ENCODE results near the gene TMEM39B. TPM values are rescaled to one million over a fixed set of nuclear protein-coding genes. Genes with fewer than 3 reads are reported as not detected.
"Not testable (repeated sequence)": the region's sequence is repeated elsewhere in the genome, so short reads cannot be mapped to it uniquely, and the experiment has no call there.

The TMEM39B gene
- total RNA-seq, 1 experiment from 2014 or later = 10.3 TPM

DNA sequence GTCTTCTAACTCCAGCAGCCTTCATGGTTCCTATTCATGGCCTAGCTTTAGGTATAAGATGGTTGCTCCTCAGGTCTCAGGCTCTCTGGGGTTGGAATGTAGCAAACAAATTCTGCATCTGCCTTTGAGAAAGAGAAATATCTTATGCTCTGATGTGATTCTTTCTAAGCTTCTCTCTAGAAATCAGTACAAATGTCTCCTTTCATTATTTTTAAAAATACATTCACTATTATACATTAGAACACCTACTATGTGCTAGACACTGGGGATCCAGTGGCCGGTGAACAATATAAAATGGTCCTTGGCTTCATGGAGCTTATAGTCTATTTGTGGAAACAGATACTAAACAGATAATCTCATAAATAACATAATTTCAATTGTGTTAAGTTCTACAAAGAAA lies 16.1 kb upstream of the TMEM39B start:
- no peaks in the 10 kb centered on the region for H3K79me2 ChIP-seq (ENCODE audit: low read length)
- H4K20me1 ChIP-seq (ENCODE audit: insufficient read depth, low read depth, low read length) = peaks cover 9% of the 10 kb centered on the region; the same call in 1 of the 2 replicates
- H3K4me1 ChIP-seq (ENCODE audit: low read length) = no peaks in the 10 kb centered on the region; the same call in 1 of the 2 replicates
- no peaks in the 10 kb centered on the region for H3K27me3 ChIP-seq (ENCODE audit: low read length)
- H3K4me2 ChIP-seq (ENCODE audit: low read depth, low read length, poor library complexity, severe bottlenecking) = no peak overlapping the region
- no peak overlapping the region for H3K27ac ChIP-seq (ENCODE audit: low read length)
- no peaks in the 10 kb centered on the region for H3K9me2 ChIP-seq (replicated peaks; ENCODE audit: insufficient read depth, low read length)
- no peak overlapping the region for H2AFZ ChIP-seq (ENCODE audit: low read length)
- H3K36me3 ChIP-seq (ENCODE audit: insufficient read depth, low read length) = peaks cover 51% of the 10 kb centered on the region
- H3K4me3 ChIP-seq (ENCODE audit: low read length) = no peak overlapping the region
- no peaks in the 10 kb centered on the region for H3K9me3 ChIP-seq (ENCODE audit: low read length)
- DNase-seq = no peak
- H3K9ac ChIP-seq (ENCODE audit: low read length) = no peak overlapping the region

DNA sequence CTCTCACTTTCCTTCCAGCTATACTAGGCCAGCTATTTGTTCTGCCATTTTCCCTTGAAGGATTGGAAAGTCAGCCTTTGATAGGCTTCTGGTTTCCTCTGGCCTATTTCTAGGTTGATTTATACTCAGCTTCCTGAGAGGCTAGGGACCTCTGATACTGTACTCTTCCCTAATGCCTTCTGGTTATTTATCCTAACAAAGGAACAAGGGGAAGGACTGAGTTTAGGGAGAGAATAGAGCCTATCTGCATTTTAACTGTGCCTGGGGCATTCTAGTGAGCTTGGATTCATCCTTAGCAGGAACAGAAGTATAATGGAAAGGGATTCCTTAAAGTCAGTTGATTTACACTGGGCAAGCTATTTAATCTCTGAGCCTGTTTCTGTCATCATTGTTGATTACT lies 11.8 kb upstream of the TMEM39B start:
- Histone ChIP-seq H3K9ac (ENCODE audit: low read length) (no peak overlapping the region), H3K9me3 (ENCODE audit: low read length) (no peaks in the 10 kb centered on the region), H3K9me2 (replicated peaks; ENCODE audit: insufficient read depth, low read length) (no peaks in the 10 kb centered on the region), H3K27me3 (ENCODE audit: low read length) (no peaks in the 10 kb centered on the region), H3K4me1 (ENCODE audit: low read length) (peaks cover 8% of the 10 kb centered on the region), H3K27ac (ENCODE audit: low read length) (no peak overlapping the region), H2AFZ (ENCODE audit: low read length) (no peak overlapping the region), H3K4me2 (ENCODE audit: low read depth, low read length, poor library complexity, severe bottlenecking) (no peak overlapping the region), H3K4me3 (ENCODE audit: low read length) (no peak overlapping the region), H4K20me1 (ENCODE audit: insufficient read depth, low read depth, low read length) (peaks cover 1% of the 10 kb centered on the region; the same call in 1 of the 2 replicates), H3K79me2 (ENCODE audit: low read length) (no peaks in the 10 kb centered on the region), H3K36me3 (ENCODE audit: insufficient read depth, low read length) (peaks cover 27% of the 10 kb centered on the region)
- no peak for DNase-seq

DNA sequence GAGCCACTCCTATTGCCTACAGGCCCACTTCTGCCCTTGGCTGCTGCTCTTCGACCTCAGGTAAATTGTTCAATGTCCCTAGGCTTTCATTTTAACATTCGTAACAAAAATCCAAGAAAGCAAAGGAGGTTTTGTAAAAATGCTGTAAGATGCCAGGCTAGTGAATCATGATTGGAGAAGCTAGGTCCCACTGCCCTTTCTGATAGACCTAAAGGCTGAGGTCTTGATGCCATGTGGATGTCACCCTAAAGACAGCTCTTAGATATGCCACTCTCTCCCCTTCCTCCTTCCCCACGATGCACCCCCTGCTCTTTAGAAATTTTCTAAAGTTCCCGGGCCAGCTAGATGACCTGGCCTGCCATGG lies 9.9 kb upstream of the TMEM39B start:
- DNase-seq = no peak

DNA sequence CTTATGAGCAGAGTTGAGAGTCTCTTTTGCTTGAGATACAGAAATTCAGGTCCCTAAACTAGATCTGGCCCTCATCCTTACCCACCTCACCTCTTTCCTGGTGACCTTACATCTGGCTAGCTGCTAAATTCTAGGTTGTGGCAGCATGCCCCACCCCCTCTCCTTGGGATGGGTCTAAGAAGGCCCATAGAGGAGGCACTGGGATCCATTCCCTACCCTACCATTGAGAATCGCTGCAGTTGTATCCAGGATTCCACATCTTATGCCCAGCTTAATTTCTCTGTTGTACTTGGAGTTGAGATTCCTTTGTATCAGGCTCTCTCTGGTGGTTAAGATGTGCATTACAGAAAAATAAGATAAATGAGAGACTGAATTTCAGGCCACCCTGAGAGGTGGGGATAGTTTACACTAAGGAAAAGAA lies 9.5 kb upstream of the TMEM39B start:
- H4K20me1 ChIP-seq (ENCODE audit: insufficient read depth, low read depth, low read length) = no peaks in the 10 kb centered on the region
- no peak overlapping the region for H2AFZ ChIP-seq (ENCODE audit: low read length)
- no peaks in the 10 kb centered on the region for H3K79me2 ChIP-seq (ENCODE audit: low read length)
- H3K4me2 ChIP-seq (ENCODE audit: low read depth, low read length, poor library complexity, severe bottlenecking) = no peak overlapping the region
- peaks cover 8% of the 10 kb centered on the region for H3K4me1 ChIP-seq (ENCODE audit: low read length)
- H3K4me3 ChIP-seq (ENCODE audit: low read length) = no peak overlapping the region
- H3K36me3 ChIP-seq (ENCODE audit: insufficient read depth, low read length) = peaks cover 19% of the 10 kb centered on the region; the same call in 1 of the 2 replicates
- no peaks in the 10 kb centered on the region for H3K27me3 ChIP-seq (ENCODE audit: low read length)
- H3K9ac ChIP-seq (ENCODE audit: low read length) = no peak overlapping the region
- H3K9me2 ChIP-seq (replicated peaks; ENCODE audit: insufficient read depth, low read length) = no peaks in the 10 kb centered on the region
- no peaks in the 10 kb centered on the region for H3K9me3 ChIP-seq (ENCODE audit: low read length)
- no peak overlapping the region for H3K27ac ChIP-seq (ENCODE audit: low read length)
- peak; percentile 78 for DNase-seq

More for the DNA sequence above, 9.9 kb upstream of the TMEM39B start:
- Histone ChIP-seq H3K79me2 (ENCODE audit: low read length) (no peaks in the 10 kb centered on the region), H3K9me3 (ENCODE audit: low read length) (no peaks in the 10 kb centered on the region), H3K4me1 (ENCODE audit: low read length) (peaks cover 8% of the 10 kb centered on the region), H2AFZ (ENCODE audit: low read length) (no peak overlapping the region), H3K27ac (ENCODE audit: low read length) (no peak overlapping the region), H4K20me1 (ENCODE audit: insufficient read depth, low read depth, low read length) (no peaks in the 10 kb centered on the region), H3K4me3 (ENCODE audit: low read length) (no peak overlapping the region), H3K4me2 (ENCODE audit: low read depth, low read length, poor library complexity, severe bottlenecking) (no peak overlapping the region), H3K9ac (ENCODE audit: low read length) (no peak overlapping the region), H3K27me3 (ENCODE audit: low read length) (no peaks in the 10 kb centered on the region), H3K9me2 (replicated peaks; ENCODE audit: insufficient read depth, low read length) (no peaks in the 10 kb centered on the region), H3K36me3 (ENCODE audit: insufficient read depth, low read length) (peaks cover 19% of the 10 kb centered on the region; the same call in 1 of the 2 replicates)

DNA sequence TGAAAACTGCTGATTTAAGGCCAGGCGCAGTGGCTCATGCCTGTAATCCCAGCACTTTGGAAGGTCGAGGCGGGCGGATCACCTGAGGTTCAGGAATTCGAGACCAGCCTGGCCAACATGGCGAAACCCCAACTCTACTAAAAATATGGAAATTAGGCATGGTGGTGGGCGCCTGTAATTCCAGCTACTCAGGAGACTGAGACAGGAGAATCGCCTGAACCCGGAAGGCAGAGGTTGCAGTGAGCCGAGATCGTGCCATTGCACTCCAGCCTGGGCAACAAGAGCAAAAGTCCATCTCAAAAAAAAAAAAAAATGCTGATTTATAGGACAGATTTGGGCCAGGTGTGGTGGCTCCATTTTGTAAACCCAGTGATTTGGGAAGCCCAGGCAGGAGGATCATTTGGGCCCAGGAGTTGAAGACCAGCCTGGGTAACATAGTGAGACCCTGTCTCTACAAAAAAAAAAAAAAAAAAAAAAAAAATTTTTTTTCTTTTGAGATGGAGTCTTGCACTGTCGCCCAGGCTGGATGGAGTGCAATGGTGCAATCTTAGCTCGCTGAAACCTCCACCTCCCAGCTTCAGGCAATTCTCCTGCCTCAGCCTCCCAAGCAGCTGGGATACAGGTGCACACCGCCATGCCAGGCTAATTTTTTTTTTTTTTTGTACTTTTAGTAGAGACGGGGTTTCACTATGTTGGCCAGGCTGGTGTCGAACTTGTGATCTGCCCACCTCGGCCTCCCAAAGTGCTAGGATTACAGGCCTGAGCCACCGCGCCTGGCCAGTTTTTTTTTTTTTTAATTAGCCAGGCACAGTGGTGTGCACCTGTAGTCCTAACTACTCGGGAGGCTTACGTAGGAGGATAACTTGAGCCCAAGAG lies 6.9 kb upstream of the TMEM39B start:
- H3K9me3 ChIP-seq (ENCODE audit: low read length); H3K36me3 ChIP-seq (ENCODE audit: insufficient read depth, low read length); H3K4me3 ChIP-seq (ENCODE audit: low read length); H4K20me1 ChIP-seq (ENCODE audit: insufficient read depth, low read depth, low read length); H3K9ac ChIP-seq (ENCODE audit: low read length); H2AFZ ChIP-seq (ENCODE audit: low read length); DNase-seq; H3K79me2 ChIP-seq (ENCODE audit: low read length); H3K4me1 ChIP-seq (ENCODE audit: low read length); H3K27ac ChIP-seq (ENCODE audit: low read length); H3K27me3 ChIP-seq (ENCODE audit: low read length); H3K4me2 ChIP-seq (ENCODE audit: low read depth, low read length, poor library complexity, severe bottlenecking); H3K9me2 ChIP-seq (replicated peaks; ENCODE audit: insufficient read depth, low read length): not testable (repeated sequence)

DNA sequence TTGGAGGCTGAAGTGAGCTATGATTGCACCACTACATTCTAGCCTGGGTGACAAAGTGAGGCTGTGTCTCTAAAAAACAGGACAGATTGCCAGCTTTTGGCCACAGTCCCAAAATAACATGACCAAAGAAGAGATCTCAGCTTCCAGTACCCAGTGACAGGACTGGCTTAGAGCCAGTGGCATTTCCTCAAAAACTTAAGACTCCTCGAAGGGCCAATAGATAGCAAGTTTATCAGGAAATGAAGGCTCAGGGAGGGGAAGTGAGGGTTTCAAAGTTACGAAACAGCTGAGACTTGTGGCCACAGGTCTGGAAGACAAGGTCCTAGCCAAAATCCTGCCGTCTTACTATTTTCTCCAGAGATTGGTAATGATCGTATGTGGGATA lies 6.3 kb upstream of the TMEM39B start:
- Histone ChIP-seq H3K9me3 (ENCODE audit: low read length) (no peaks in the 10 kb centered on the region), H3K9ac (ENCODE audit: low read length) (no peak overlapping the region), H3K4me1 (ENCODE audit: low read length) (peaks cover 8% of the 10 kb centered on the region), H3K9me2 (replicated peaks; ENCODE audit: insufficient read depth, low read length) (no peaks in the 10 kb centered on the region), H3K36me3 (ENCODE audit: insufficient read depth, low read length) (0 out of 2 replicates have a peak, but pooled peaks cover 1% of the 10 kb centered on the region), H4K20me1 (ENCODE audit: insufficient read depth, low read depth, low read length) (no peaks in the 10 kb centered on the region), H3K27me3 (ENCODE audit: low read length) (no peaks in the 10 kb centered on the region), H2AFZ (ENCODE audit: low read length) (no peak overlapping the region), H3K4me3 (ENCODE audit: low read length) (no peak overlapping the region), H3K79me2 (ENCODE audit: low read length) (no peaks in the 10 kb centered on the region), H3K4me2 (ENCODE audit: low read depth, low read length, poor library complexity, severe bottlenecking) (no peak overlapping the region), H3K27ac (ENCODE audit: low read length) (no peak overlapping the region)
- DNase-seq = peak; percentile 64

DNA sequence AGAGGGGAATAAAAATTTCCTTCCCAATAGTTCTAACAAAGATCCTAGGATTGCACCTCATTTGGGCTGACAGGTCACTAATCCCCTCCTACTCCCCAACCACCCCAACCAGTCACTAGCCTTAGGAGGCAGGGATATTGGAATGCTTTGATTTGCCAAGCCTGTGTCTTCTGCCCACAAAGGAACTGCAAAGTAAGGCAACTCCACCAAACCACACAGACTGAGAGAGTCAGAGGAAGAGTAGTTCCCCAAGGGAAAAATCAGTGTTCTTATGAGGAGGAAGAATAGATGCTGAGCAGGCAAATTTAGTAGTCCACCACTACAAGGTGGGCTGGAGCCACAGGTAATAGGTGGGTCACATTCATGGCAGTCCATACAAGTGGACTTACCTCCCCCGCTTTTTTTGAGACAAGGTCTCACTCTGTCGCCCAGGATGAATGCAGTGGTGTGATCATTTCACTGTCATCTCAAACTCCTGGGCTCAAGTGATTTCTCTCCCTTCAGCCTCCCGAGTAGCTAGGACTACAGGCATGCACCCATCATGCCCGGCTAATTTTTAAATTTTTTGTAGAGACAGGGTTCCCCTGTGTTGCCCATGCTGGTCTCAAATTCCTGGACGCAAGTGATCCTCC lies 3.7 kb upstream of the TMEM39B start:
- peaks cover 16% of the 10 kb centered on the region for H3K4me1 ChIP-seq (ENCODE audit: low read length)
- H3K4me3 ChIP-seq (ENCODE audit: low read length) = no peak overlapping the region
- no peak for DNase-seq
- H3K9me2 ChIP-seq (replicated peaks; ENCODE audit: insufficient read depth, low read length) = no peaks in the 10 kb centered on the region
- H3K79me2 ChIP-seq (ENCODE audit: low read length) = peaks cover 8% of the 10 kb centered on the region
- no peak overlapping the region for H2AFZ ChIP-seq (ENCODE audit: low read length)
- H3K4me2 ChIP-seq (ENCODE audit: low read depth, low read length, poor library complexity, severe bottlenecking) = no peak overlapping the region
- no peaks in the 10 kb centered on the region for H3K27me3 ChIP-seq (ENCODE audit: low read length)
- H4K20me1 ChIP-seq (ENCODE audit: insufficient read depth, low read depth, low read length) = 0 out of 2 replicates have a peak, but pooled peaks cover 2% of the 10 kb centered on the region
- H3K36me3 ChIP-seq (ENCODE audit: insufficient read depth, low read length) = no peaks in the 10 kb centered on the region
- no peak overlapping the region for H3K9ac ChIP-seq (ENCODE audit: low read length)
- H3K9me3 ChIP-seq (ENCODE audit: low read length) = no peaks in the 10 kb centered on the region
- H3K27ac ChIP-seq (ENCODE audit: low read length) = no peak overlapping the region
